GM23248 (cell line): ENCODE results near the gene SPA17. TPM values are rescaled to one million over a fixed set of nuclear protein-coding genes. Genes with fewer than 3 reads are reported as not detected.

Experiments used
- DNase-seq: peaks from one replicate; pipeline ENCODE4 v3.0.0-alpha.2; 2015
- H2AFZ ChIP-seq: fragments of 200-600 bp; sonication (generic); 2 replicates; pipeline ENCODE4 v1.6.1; 2016; ENCODE audit warnings: antibody characterized with exemption
- H3F3A ChIP-seq: fragments of 200-600 bp; sonication (generic); 2 replicates; pipeline ENCODE4 v1.6.1; 2016; ENCODE audit warnings: mild to moderate bottlenecking, antibody characterized with exemption, mixed run types; ENCODE audit not compliant: insufficient read depth
- H3K27ac ChIP-seq: fragments of 200-600 bp; sonication (generic); 2 replicates; pipeline ENCODE4 v1.5.1; 2016; ENCODE audit warnings: mild to moderate bottlenecking
- H3K27me3 ChIP-seq: fragments of 200-600 bp; sonication (generic); replicated peaks from 2 replicates; pipeline ENCODE4 v1.6.1; 2016; ENCODE audit warnings: mild to moderate bottlenecking; ENCODE audit not compliant: insufficient read depth
- H3K36me3 ChIP-seq: fragments of 200-600 bp; sonication (generic); 2 replicates; pipeline ENCODE4 v1.6.1; 2016; ENCODE audit warnings: low read depth, mild to moderate bottlenecking
- H3K4me1 ChIP-seq: fragments of 200-600 bp; sonication (generic); 2 replicates; pipeline ENCODE4 v1.6.1; 2016; ENCODE audit warnings: mild to moderate bottlenecking; ENCODE audit not compliant: insufficient read depth
- H3K4me2 ChIP-seq: fragments of 200-600 bp; sonication (generic); one replicate; pipeline ENCODE4 v1.6.1; 2016; ENCODE audit warnings: mild to moderate bottlenecking; ENCODE audit not compliant: unreplicated experiment
- H3K4me3 ChIP-seq: fragments of 200-600 bp; sonication (generic); 2 replicates; pipeline ENCODE4 v1.5.1; 2016; ENCODE audit warnings: mild to moderate bottlenecking
- H3K79me2 ChIP-seq: fragments of 200-600 bp; sonication (generic); 2 replicates; pipeline ENCODE4 v1.6.1; 2016; ENCODE audit warnings: mild to moderate bottlenecking; ENCODE audit not compliant: insufficient read depth
- H3K9ac ChIP-seq: fragments of 200-600 bp; sonication (generic); 2 replicates; pipeline ENCODE4 v1.6.1; 2016; ENCODE audit warnings: mild to moderate bottlenecking
- H3K9me2 ChIP-seq: fragments of 200-600 bp; sonication (generic); 2 replicates; pipeline ENCODE4 v1.6.1; 2016; ENCODE audit warnings: mixed run types, mild to moderate bottlenecking, moderate library complexity; ENCODE audit not compliant: insufficient read depth
- H3K9me3 ChIP-seq: fragments of 200-600 bp; sonication (generic); one replicate; pipeline ENCODE4 v1.6.1; 2017; ENCODE audit warnings: low read depth
- H4K20me1 ChIP-seq: fragments of 200-600 bp; sonication (generic); 2 replicates; pipeline ENCODE4 v1.6.0; 2016; ENCODE audit not compliant: insufficient read depth
- EZH2 ChIP-seq: fragments of 200-600 bp; sonication (generic); IDR thresholded peaks from 2 replicates; pipeline ENCODE4 v1.6.1; 2018; ENCODE audit warnings: antibody characterized with exemption, mild to moderate bottlenecking; ENCODE audit not compliant: insufficient read depth, poor library complexity, severe bottlenecking
- EZH2phosphoT487 ChIP-seq: fragments of 200-600 bp; sonication (generic); IDR thresholded peaks from 2 replicates; pipeline ENCODE4 v1.6.1; 2018; ENCODE audit warnings: antibody characterized with exemption, moderate library complexity, mild to moderate bottlenecking, low read depth; ENCODE audit not compliant: insufficient read depth
- WGBS, 2 experiments: methylation state at CpG; one replicate each; pipeline ENCODE4 v1.1.6; 2015 to 2017; ENCODE audit warnings: low lambda C conversion rate in 2 of 2, low coverage in 1 of 2; ENCODE audit errors: missing lambda C conversion rate in 2 of 2; 5-methylcytosine and 5-hydroxymethylcytosine counted together
- in situ Hi-C: fragments of 300-500 bp; cut with MboI; formaldehyde crosslinking; loops from 2 replicates; pipeline ENCODE4 v1.15.0; 2020
- polyA plus RNA-seq: library from polyadenylated mRNA; unstranded; fragments of >200 nt; fragmentation: Nextera tagmentation; extraction: Ambion mirVana; gene quantifications from 2 replicates; pipeline ENCODE4 v1.2.1, GENCODE V29; 2016
- total RNA-seq: library from RNA; depleted of rRNA; stranded (reverse); fragments of >200 nt; shearing (Covaris generic); gene quantifications from 2 replicates; pipeline ENCODE4 v1.2.3, GENCODE V29; 2014

The SPA17 gene
- total and polyA plus RNA-seq, 2 experiments from 2014 or later, result 6.5 to 14.0 TPM

DNA sequence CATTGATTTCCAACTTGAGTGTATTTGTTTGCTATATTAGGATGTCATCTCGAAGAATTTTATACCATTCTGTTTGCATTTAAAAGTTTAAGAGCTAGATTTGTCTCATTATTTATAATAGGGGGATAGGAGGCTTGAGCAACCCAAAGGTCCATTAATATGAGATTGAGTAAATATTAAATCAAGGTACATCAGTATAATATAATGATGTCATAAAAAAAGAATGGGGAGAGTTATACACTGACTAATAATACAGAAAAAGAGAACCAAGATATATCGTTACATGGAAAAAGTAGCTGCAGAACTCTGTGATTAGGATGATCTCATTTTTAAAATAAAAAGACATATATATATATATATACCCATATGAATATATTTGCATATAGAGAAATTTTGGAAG is 19.4 kb downstream of the SPA17 start:
- H3K4me2 ChIP-seq, result no peak overlapping the region
- H3K9ac ChIP-seq, result no peak overlapping the region
- no peaks in the 10 kb centered on the region for H3K27me3 ChIP-seq
- 74 to 77% methylated on average over 2 of the region's 2 CpGs for WGBS, 2 experiments
- H3K27ac ChIP-seq, result no peak overlapping the region
- H3K4me3 ChIP-seq, result no peak overlapping the region
- no peaks in the 10 kb centered on the region for H3K4me1 ChIP-seq
- no peaks in the 10 kb centered on the region for H3F3A ChIP-seq
- no peaks in the 10 kb centered on the region for H3K9me2 ChIP-seq
- H3K9me3 ChIP-seq, result no peaks in the 10 kb centered on the region
- TF ChIP-seq EZH2, result no peak
- no peak for TF ChIP-seq EZH2phosphoT487
- in situ Hi-C loops, result no loop called here
- no peak for DNase-seq
- no peaks in the 10 kb centered on the region for H3K79me2 ChIP-seq
- H4K20me1 ChIP-seq, result no peaks in the 10 kb centered on the region
- no peak overlapping the region for H2AFZ ChIP-seq
- H3K36me3 ChIP-seq, result no peaks in the 10 kb centered on the region

DNA sequence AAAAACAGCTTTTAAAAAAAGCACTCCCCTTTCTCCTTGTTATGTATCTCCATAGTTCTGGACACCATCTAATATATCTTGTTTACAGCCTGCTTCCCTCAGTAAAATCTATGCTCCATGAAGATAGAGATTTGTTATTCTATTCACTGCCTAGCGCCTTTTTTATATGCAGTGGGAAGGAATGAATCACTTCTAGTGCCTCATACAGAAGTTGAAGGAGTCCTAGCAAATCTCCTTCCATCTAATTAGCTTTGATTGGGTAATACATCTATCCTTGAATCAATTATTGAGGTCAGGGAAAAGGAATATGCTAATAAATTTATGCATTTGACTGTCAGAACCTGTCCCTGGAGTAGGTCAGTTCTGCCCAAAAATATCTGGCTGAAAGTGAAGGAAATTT is 25.8 kb downstream of the SPA17 start:
- no peak overlapping the region for H3K4me2 ChIP-seq
- in situ Hi-C loops, result no loop called here
- H4K20me1 ChIP-seq, result no peaks in the 10 kb centered on the region
- H3K9ac ChIP-seq, result no peak overlapping the region
- 0 out of 2 replicates have a peak, but pooled peaks cover 12% of the 10 kb centered on the region for H3K27me3 ChIP-seq
- no peaks in the 10 kb centered on the region for H3F3A ChIP-seq
- no peaks in the 10 kb centered on the region for H3K79me2 ChIP-seq
- TF ChIP-seq EZH2phosphoT487, result no peak
- no peak for TF ChIP-seq EZH2
- H3K9me2 ChIP-seq, result no peaks in the 10 kb centered on the region
- no peak overlapping the region for H3K27ac ChIP-seq
- DNase-seq, result no peak
- H3K9me3 ChIP-seq, result no peaks in the 10 kb centered on the region
- H3K4me3 ChIP-seq, result no peak overlapping the region
- H2AFZ ChIP-seq, result no peak overlapping the region
- no peaks in the 10 kb centered on the region for H3K36me3 ChIP-seq
- 37 to 46% methylated on average over 1 of the region's 1 CpG for WGBS, 2 experiments
- H3K4me1 ChIP-seq, result no peaks in the 10 kb centered on the region

DNA sequence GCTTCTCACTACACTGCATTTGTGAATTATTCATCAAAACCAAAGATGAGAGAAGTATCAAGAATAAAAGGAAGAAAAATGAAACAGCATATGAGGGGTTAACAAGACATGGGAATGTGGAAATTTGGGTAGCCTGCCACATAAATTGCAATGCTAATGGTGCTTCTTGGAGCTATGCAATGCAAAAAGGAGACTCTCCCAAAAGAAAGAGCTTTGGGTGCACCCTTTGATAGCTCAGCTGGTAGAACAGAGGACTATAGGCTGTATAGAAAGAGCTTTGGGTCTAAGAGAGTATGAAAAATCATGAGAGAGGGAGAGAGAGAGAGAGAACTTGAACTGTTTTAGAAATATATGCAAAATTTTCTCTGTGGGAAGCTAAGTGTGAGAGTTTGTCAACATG is 26.3 kb downstream of the SPA17 start:
- no peaks in the 10 kb centered on the region for H3K36me3 ChIP-seq
- no peak overlapping the region for H3K9ac ChIP-seq
- no peaks in the 10 kb centered on the region for H3K9me2 ChIP-seq
- H3F3A ChIP-seq, result no peaks in the 10 kb centered on the region
- in situ Hi-C loops, result no loop called here
- no peak overlapping the region for H3K4me3 ChIP-seq
- 0 out of 2 replicates have a peak, but pooled peaks cover 12% of the 10 kb centered on the region for H3K27me3 ChIP-seq
- H3K4me2 ChIP-seq, result no peak overlapping the region
- DNase-seq, result no peak
- no peaks in the 10 kb centered on the region for H3K4me1 ChIP-seq
- no peak for TF ChIP-seq EZH2phosphoT487
- no peak for TF ChIP-seq EZH2
- no peaks in the 10 kb centered on the region for H4K20me1 ChIP-seq
- no peak overlapping the region for H2AFZ ChIP-seq
- no peak overlapping the region for H3K27ac ChIP-seq
- H3K9me3 ChIP-seq, result no peaks in the 10 kb centered on the region
- H3K79me2 ChIP-seq, result no peaks in the 10 kb centered on the region

DNA sequence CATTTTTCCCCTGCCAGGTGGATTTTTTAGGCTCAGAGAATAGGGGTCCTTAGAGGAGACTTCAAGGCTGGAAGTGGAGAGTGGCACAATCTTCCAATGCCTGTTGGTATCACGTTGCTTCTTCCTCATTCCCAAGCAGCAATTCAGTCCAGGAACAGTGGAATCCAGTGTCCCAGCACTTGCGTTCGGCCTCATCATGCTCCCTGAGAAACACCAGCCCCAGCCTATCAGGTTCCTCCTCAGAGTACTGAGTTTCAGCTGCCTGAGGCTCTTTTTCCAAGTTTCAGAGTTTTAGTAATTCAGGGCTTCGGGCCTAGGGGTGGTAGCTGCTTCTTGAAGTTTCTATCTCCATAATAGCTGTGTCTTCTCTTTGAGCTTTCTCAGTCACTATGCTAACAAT is 34.1 kb downstream of the SPA17 start:
- TF ChIP-seq EZH2phosphoT487 (no peak), EZH2 (no peak)
- Histone ChIP-seq H2AFZ (no peak overlapping the region), H3K4me2 (no peak overlapping the region), H3K79me2 (no peaks in the 10 kb centered on the region), H3K9me2 (no peaks in the 10 kb centered on the region; the same call in 1 of the 2 replicates), H3K36me3 (no peaks in the 10 kb centered on the region), H3K9me3 (no peaks in the 10 kb centered on the region), H3K27me3 (peaks cover 13% of the 10 kb centered on the region; the same call in 1 of the 2 replicates), H3F3A (no peaks in the 10 kb centered on the region), H4K20me1 (no peaks in the 10 kb centered on the region), H3K4me3 (no peak overlapping the region), H3K4me1 (no peaks in the 10 kb centered on the region), H3K9ac (no peak overlapping the region), H3K27ac (no peak overlapping the region)
- in situ Hi-C loops, result no loop called here
- WGBS, 2 experiments, result 41 to 46% methylated on average over 4 of the region's 4 CpGs
- DNase-seq, result no peak

DNA sequence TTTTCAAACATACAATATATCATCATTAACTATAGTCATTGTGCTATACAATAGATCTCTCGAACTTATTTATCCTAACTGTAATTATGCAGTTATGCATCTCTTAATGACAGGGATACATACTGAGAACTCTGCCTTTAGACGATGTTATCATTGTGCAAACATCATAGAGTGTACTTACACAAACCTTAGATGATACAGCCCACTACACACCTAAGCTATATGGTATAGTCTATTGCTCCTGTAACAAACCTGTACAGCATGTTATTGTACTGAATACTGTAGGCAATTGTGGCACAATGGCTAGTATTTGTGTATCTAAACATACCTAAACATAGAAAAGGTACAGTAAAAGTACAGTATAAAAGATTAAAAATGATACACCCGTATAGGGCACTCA is 38.7 kb downstream of the SPA17 start:
- no peak for DNase-seq
- no peaks in the 10 kb centered on the region for H3F3A ChIP-seq
- H3K9me2 ChIP-seq, result no peaks in the 10 kb centered on the region
- H3K9ac ChIP-seq, result no peak overlapping the region
- no peak overlapping the region for H2AFZ ChIP-seq
- no peaks in the 10 kb centered on the region for H3K4me1 ChIP-seq
- H3K27ac ChIP-seq, result no peak overlapping the region
- H3K36me3 ChIP-seq, result no peaks in the 10 kb centered on the region
- no peaks in the 10 kb centered on the region for H3K9me3 ChIP-seq
- WGBS, 2 experiments, result 46 to 53% methylated on average over 3 of the region's 3 CpGs
- H3K4me3 ChIP-seq, result no peak overlapping the region
- in situ Hi-C loops, result no loop called here
- H4K20me1 ChIP-seq, result no peaks in the 10 kb centered on the region
- no peak for TF ChIP-seq EZH2phosphoT487
- no peak for TF ChIP-seq EZH2
- H3K79me2 ChIP-seq, result no peaks in the 10 kb centered on the region
- H3K4me2 ChIP-seq, result no peak overlapping the region
- H3K27me3 ChIP-seq, result peaks cover 42% of the 10 kb centered on the region
